ENCODE results near the gene KCNK15.
"Not testable (repeated sequence)": the region's sequence is repeated elsewhere in the genome, so short reads cannot be mapped to it uniquely, and the experiment has no call there.

The KCNK15 gene

DNA sequence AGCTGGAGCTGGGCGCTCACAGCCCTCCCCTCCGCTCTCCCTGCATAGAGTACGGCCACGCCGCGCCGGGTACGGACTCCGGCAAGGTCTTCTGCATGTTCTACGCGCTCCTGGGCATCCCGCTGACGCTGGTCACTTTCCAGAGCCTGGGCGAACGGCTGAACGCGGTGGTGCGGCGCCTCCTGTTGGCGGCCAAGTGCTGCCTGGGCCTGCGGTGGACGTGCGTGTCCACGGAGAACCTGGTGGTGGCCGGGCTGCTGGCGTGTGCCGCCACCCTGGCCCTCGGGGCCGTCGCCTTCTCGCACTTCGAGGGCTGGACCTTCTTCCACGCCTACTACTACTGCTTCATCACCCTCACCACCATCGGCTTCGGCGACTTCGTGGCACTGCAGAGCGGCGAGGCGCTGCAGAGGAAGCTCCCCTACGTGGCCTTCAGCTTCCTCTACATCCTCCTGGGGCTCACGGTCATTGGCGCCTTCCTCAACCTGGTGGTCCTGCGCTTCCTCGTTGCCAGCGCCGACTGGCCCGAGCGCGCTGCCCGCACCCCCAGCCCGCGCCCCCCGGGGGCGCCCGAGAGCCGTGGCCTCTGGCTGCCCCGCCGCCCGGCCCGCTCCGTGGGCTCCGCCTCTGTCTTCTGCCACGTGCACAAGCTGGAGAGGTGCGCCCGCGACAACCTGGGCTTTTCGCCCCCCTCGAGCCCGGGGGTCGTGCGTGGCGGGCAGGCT is 4.6 kb downstream of the KCNK15 start:
- no peak for TF ChIP-seq POLR2A (IDR thresholded peaks at IDR 0.05; ENCODE audit: low read depth, low read length)
- DNase-seq (ENCODE audit: insufficient read length, low spot score) = no peak
- FAIRE-seq = no peak

DNA sequence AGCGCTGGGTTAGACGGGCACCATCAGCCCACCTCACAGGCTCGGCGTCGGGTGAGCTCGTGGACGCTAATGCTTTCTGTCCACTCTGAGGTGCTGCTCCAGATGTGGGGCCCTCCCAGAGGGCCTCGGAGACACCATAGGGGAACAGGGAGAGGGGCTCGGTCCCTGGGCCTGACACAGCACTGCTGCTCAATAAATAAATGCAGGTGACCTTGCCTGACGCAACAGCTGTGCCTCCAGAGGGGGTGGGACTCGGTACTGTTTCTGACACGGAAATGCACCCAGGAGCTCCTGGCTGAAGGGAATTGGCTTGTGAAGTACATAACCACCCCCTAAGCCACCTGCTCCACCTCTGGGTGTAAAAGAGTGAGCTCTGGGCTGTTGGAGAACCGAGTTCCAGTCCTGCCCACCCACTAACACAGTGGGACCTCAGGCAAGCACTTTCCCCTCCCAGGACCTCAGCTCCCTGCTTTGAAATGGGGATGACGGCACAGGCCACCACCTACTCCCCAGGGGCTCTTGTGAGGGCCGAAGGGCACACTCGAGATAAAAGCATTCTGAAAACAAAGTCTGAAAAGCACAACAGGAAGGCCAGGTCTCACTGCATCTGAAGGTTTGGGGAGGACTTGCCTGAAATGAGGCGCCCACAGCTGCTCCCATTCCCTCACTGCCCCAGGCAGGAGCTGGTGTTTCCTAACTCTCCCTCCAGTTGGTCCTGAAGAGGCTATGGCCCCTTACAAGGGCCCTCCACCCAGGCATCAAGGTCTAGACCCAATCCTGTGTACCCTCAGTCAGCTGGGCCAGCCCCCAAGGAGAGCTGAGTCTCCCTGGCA is 6.7 kb downstream of the KCNK15 start:
- TF ChIP-seq POLR2A (IDR thresholded peaks at IDR 0.05; ENCODE audit: low read depth, low read length) = no peak
- no peak for DNase-seq (ENCODE audit: insufficient read length, low spot score)
- no peak for FAIRE-seq

DNA sequence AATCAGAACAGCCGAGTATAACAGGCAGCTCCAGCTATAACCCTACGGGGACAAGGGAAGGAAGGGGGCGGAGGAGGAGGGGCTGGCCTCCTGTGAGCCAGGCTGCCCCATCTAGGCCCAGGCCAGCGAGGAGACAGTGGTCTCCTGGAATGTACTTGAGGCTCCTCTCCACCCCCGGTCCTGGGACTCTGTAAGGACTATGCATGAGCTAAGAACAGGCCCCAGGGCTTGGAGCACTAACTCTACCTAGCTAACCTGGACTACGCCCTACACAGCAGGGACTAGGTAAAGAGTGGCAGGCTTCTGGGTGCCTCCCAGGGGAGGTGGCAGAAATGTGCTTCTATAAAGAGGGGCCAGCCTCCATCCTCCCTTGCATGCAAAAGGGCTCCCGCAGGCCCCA is 8.9 kb downstream of the KCNK15 start:
- TF ChIP-seq POLR2A (IDR thresholded peaks at IDR 0.05; ENCODE audit: low read depth, low read length) = no peak
- DNase-seq (ENCODE audit: insufficient read length, low spot score) (no peak), FAIRE-seq (no peak)

DNA sequence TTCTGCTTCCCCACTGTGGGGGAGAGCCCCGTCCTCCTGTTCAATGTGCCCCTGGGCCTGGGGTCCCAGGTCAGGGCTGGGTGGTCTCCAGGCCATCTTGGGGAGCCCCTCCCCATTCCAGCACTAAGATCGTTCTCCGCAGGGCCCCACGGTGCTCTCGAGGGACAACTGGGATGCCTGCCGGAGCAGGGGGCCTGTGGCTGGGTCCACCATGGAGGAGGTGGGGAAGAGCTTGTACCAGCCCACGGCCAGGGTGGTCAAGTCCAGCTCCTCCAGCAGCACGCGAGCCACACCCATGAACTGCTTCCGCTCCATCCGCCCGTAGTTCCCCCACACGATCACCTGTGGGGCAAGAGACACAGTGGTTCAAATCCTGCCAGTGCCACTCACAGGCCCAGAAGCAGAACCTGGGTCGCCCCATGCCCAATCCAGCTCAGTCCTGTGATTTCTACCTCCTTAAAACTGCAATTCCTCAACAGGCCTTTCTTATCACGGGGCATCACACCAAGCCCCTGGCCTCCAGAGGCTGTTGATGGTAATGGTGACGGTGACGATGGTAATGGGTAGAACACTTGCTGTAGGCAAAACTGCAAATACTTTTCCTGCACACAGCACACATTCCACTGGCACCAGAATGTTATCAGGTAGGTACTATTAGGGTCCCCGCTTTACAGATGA is 10.5 kb downstream of the KCNK15 start:
- FAIRE-seq (no peak), DNase-seq (ENCODE audit: insufficient read length, low spot score) (no peak)
- no peak for TF ChIP-seq POLR2A (IDR thresholded peaks at IDR 0.05; ENCODE audit: low read depth, low read length)

DNA sequence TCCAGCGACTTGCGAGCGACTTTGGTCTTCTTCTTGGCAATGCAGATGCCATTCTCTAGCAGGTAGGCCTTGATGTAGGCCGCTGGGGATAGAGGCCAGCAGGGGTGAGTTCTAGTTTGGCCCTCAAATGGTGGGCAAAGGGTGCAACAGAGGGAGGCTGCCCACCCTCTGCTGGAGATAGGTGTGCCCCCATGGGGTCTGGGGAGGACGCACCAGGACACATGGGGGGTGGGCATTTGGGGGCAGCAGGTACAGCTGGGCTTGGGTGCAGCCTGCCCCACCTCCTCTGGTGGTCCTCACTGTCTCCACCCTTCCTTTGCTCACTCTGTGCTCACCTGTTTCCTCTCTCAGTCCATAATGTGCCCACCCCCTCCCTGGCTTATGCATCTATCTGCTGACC is 11.3 kb downstream of the KCNK15 start:
- FAIRE-seq (no peak), DNase-seq (ENCODE audit: insufficient read length, low spot score) (no peak)
- TF ChIP-seq POLR2A (IDR thresholded peaks at IDR 0.05; ENCODE audit: low read depth, low read length) = no peak

DNA sequence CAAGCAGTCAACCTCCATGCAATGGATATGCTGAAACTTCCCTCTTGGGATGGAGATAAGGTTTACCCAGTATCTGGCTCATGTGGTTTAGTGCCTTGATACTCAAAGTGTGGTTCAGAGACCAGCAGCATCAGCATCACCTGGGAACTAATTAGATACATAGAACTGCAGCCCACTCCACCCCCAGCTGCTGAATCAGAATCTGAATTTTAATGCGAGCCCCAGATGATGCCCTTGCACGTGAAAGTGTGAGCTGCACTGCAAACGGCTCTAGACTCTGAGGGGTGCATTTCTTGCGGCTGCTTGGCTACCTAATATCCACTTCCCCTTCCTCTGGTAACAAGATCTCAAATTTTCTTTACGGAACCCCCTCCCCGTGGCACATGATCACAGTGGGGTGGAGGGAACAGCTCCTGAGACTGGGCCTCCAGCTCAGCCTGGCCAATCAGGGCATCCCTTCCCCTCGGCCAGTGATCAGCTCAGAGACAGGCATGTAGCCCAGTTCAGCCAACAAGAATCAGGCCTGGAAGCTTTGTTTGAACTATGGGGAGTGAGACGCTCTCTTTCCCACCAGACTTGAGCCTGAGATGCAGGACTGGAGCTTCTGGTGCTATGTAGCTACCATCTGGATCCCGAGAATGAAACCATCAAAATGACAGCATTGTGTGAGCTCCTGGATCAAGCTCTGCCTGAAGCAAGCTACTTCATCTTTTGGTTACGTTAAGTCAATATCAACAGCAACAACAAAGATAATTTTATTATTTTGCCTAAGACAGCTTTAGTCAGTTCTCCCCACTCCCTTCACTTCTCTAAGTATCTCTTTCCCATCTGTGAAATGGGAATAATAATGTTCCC is 12.8 kb downstream of the KCNK15 start:
- FAIRE-seq = no peak
- no peak for TF ChIP-seq POLR2A (IDR thresholded peaks at IDR 0.05; ENCODE audit: low read depth, low read length)
- no peak for DNase-seq (ENCODE audit: insufficient read length, low spot score)

DNA sequence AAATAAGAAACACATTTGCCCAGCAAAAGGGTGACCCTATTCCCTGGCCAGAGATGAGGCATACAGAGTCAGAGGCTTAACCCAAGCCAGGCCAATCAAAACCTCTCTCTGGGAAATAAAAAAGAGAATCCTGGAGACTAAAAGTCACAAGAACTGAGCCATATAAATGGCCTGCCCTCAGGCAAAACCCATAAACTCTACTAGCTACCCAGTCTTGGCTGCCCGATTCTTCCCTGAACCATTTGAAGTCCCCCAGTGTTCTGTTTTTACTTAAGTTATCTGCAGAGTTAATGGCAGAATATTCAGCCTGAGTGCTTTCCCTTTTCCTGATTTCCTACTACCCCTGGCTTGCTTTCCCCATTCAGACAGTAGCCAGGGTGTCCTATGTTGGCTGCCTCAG is 13.9 kb downstream of the KCNK15 start:
- FAIRE-seq (no peak), DNase-seq (ENCODE audit: insufficient read length, low spot score) (no peak)
- no peak for TF ChIP-seq POLR2A (IDR thresholded peaks at IDR 0.05; ENCODE audit: low read depth, low read length)

DNA sequence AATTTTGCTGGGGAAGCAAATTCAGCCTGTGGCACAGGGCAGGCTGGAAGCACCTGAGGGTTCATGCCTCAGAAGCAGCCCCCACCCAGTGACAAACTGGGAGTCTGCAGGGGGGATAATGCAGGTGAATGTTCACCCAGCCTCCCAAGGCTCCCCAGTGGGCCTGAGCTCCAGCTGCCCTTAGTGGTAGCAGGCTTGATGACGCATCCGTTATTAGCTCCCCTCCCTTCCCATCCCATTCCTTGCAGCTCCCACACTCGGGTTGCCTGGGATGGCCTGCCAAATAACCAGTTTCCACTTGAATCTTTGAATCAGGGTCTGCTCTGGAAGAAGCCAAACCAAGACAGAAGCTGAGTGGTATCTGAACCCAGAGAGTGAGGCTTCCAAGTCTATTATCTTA is 15.8 kb downstream of the KCNK15 start:
- FAIRE-seq = no peak
- no peak for TF ChIP-seq POLR2A (IDR thresholded peaks at IDR 0.05; ENCODE audit: low read depth, low read length)

DNA sequence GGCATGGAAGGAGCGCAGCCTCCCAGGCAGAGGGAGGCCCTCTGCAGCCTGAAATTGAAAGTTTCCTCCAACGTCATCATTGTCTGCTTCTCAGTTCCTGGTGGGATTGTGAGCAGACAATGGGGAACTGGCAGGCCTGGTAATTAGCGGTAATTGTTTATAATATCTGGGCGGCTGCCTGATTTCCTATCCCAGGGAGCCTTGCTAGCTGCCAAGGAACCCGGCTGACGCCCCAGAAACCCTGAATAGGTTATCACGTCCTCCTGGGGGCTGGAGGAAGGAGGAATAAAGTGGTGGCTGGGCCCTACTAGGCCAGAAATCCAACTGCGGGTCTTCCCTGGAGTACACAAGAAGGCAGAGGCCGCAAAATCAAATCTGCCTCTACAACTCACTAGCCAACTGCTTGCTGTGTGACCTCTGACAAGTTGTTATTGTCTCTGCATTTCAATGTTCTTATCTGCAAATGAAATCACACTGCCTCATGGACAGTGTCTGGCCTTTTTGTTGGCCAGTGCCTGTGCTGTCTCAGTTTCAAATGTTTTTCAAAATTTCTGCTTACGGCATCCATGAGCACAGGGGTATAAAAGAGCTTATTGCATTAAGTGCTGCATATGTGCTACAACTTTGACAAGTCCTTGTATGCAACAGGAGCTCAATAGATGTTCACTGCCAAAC is 16.9 kb downstream of the KCNK15 start:
- FAIRE-seq = no peak

More for the DNA sequence above, 15.8 kb downstream of the KCNK15 start:
- no peak for DNase-seq (ENCODE audit: insufficient read length, low spot score)

DNA sequence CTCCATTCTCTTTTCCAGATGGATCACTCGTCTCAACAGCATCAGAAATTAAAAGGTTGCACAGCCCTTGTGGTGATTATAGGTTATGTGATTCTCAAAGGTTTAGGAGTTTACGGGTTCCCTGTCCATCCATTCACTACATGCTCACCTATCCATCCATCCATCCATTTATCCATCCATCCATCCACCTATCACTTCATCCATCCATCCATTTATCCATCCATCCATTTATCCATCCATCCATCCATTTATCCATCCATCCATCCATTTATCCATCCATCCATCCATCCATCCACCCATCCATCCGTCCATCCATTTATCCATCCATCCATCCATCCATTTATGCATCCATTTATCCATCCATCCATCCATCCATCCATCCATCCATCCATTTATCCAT is 18.1 kb downstream of the KCNK15 start:
- not testable (repeated sequence) for FAIRE-seq; DNase-seq (ENCODE audit: insufficient read length, low spot score)

More for the DNA sequence above, 16.9 kb downstream of the KCNK15 start:
- no peak for DNase-seq (ENCODE audit: insufficient read length, low spot score)
- TF ChIP-seq POLR2A (IDR thresholded peaks at IDR 0.05; ENCODE audit: low read depth, low read length) = no peak

DNA sequence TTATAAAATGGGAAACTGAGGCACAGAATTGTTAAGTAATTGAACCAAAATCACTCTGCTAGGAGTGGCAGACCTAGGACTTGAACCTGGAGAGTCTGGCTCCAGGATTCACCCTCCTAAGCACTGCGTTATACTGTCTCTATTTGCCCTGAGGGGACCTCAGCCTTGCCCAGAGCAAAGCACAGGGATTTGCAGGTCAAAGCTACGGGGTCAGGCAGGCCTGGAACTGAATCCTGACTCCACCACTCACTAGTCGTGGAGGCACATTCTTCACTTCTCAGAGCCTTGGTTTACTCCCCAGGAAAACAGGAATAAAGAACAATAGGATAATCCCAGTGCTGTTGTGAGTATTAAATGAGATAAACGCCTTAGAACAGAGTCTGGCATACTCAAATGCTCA is 19.4 kb downstream of the KCNK15 start:
- FAIRE-seq (no peak), DNase-seq (ENCODE audit: insufficient read length, low spot score) (no peak)
- no peak for TF ChIP-seq POLR2A (IDR thresholded peaks at IDR 0.05; ENCODE audit: low read depth, low read length)

DNA sequence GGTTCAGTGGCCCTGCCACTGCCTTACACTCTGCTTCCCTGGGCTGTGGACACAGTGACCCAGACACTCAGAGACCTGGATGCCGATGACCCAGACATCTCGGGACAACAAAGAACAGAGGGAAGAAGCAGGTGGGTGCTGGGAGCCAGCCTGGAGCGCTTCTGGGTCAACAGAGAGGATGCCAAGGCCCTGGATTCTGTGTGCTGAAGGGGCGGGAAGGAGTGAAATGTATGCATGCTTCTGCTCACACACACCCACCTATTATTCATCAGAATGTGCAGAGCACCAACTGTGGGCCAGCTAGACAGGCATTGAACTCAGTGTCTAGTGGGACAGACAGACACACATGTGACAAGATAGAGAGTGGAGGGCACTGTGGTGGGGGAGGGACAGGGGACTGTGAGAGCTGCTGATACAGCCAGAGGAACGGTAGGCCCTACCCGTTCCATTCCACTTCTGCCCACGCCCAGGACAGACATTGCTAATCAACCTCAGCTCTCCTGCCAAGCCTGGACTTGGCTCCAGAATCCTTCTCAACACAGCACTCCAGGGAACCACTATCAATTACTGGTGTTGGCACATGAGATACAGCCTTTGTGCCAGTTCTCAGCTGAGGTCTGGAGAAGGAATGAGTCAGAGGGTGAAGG is 20.2 kb downstream of the KCNK15 start:
- TF ChIP-seq POLR2A (IDR thresholded peaks at IDR 0.05; ENCODE audit: low read depth, low read length) = no peak
- FAIRE-seq (no peak), DNase-seq (ENCODE audit: insufficient read length, low spot score) (no peak)

DNA sequence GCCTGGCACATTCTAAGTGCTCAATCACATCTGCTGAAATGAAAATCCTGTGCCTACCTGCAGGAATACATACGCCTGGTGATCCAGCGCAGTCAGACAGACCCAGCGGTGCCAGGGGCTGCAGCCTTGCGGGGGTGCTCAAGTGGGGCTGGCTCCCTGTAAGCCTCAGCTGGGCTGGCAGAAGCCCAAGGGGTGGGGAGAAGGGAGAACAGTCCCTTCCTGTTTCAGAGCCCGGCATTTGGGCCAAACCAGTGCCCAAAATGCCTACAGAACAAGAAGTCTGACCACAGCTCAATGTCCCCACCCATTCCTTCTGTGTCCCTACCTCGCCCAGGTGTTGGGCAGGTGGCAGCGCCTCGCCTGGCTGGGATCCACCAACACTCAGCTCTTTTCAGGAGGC is 22.6 kb downstream of the KCNK15 start:
- DNase-seq (ENCODE audit: insufficient read length, low spot score) (no peak), FAIRE-seq (no peak)
- TF ChIP-seq POLR2A (IDR thresholded peaks at IDR 0.05; ENCODE audit: low read depth, low read length) = no peak
